GM12878 (cell line): ENCODE measurements around the gene GPC3. TPM values are rescaled to one million over a fixed set of nuclear protein-coding genes. Genes with fewer than 3 reads are reported as not detected.

ENCODE experiments used
- ATAC-seq: fragments of 200-7000 bp; cut with Tn5 transposase; 3 replicates; pipeline ENCODE4 v1.9.1; 2020; ENCODE audit warnings: mild to moderate bottlenecking, moderate library complexity
- BruUV-seq: library from RNA; stranded (reverse); fragments of 400-500 nt; replicated peaks from 2 replicates; lab custom pipeline; 2021; lab: Mats Ljungman, UMichigan
- CTCF ChIA-PET: fragments of 300-600 bp; sonication (Branson Sonifier 250); formaldehyde crosslinking; extraction: SDS; loops from one replicate; lab custom pipeline; 2021; ENCODE audit warnings: inconsistent platforms; lab: Yijun Ruan, JAX
- POLR2A ChIA-PET: fragments of 350-600 bp; formaldehyde crosslinking; extraction: SDS; loops from one replicate; lab custom pipeline; 2021; ENCODE audit warnings: inconsistent platforms; lab: Charles Lee
- RAD21 ChIA-PET: fragments of 300-600 bp; sonication (Branson Sonifier 250); formaldehyde crosslinking; loops from one replicate; lab custom pipeline; 2023; ENCODE audit warnings: antibody characterized with exemption; ENCODE audit not compliant: unreplicated experiment; lab: Charles Lee
- SMC1A ChIA-PET: fragments of 300-600 bp; sonication (Branson Sonifier 250); formaldehyde crosslinking; loops from one replicate; lab custom pipeline; 2023; ENCODE audit not compliant: unreplicated experiment, uncharacterized antibody; lab: Charles Lee
- DNase-seq: peaks from one replicate; pipeline ENCODE4 v3.0.0-alpha.2; 2011; ENCODE audit warnings: low read depth, low spot score
- FAIRE-seq: peaks from 3 replicates; lab custom pipeline; 2011; peaks lifted over from hg19 to GRCh38; lab: Jason Lieb, UNC
- H2AFZ ChIP-seq: 2 replicates; pipeline ENCODE4 v1.6.0; 2011; ENCODE audit warnings: low read depth, low read length, control low read depth; ENCODE audit not compliant: control insufficient read depth
- H3K27ac ChIP-seq: 2 replicates; pipeline ENCODE4 v1.5.1; 2011; ENCODE audit warnings: control low read depth; ENCODE audit not compliant: control insufficient read depth, insufficient read depth
- H3K27me3 ChIP-seq, 2 experiments: replicated peaks in 1 of 2; 2 replicates each; pipeline versions ENCODE4 v1.6.0 to v1.6.1; 2011; ENCODE audit warnings: low read length in 1 of 2; ENCODE audit not compliant: control insufficient read depth in 2 of 2, insufficient read depth in 2 of 2
- H3K36me3 ChIP-seq, 2 experiments: 2 replicates each; pipeline ENCODE4 v1.5.1; 2011; ENCODE audit warnings: low read length in 1 of 2; ENCODE audit not compliant: control insufficient read depth in 2 of 2, insufficient read depth in 2 of 2
- H3K4me1 ChIP-seq: 2 replicates; pipeline ENCODE4 v1.6.1; 2011; ENCODE audit warnings: mild to moderate bottlenecking, low read length, moderate library complexity, mixed read lengths; ENCODE audit not compliant: control insufficient read depth, insufficient read depth
- H3K4me2 ChIP-seq: 2 replicates; pipeline ENCODE4 v1.6.0; 2011; ENCODE audit warnings: control low read depth; ENCODE audit not compliant: control insufficient read depth, insufficient read depth
- H3K4me3 ChIP-seq: fragments of 200-600 bp; sonication (generic); 2 replicates; pipeline ENCODE4 v1.5.1; 2016
- H3K79me2 ChIP-seq: 2 replicates; pipeline ENCODE4 v1.6.0; 2011; ENCODE audit warnings: low read length; ENCODE audit not compliant: control insufficient read depth, insufficient read depth
- H3K9ac ChIP-seq: 2 replicates; pipeline ENCODE4 v1.8.0; 2011; ENCODE audit warnings: low read length, control low read depth, mixed read lengths; ENCODE audit not compliant: control insufficient read depth, insufficient read depth
- H3K9me3 ChIP-seq: replicated peaks from 3 replicates; pipeline ENCODE4 v1.5.1; 2011; ENCODE audit warnings: mild to moderate bottlenecking, low read length; ENCODE audit not compliant: control insufficient read depth, insufficient read depth
- H4K20me1 ChIP-seq: 2 replicates; pipeline ENCODE4 v1.6.0; 2011; ENCODE audit not compliant: control insufficient read depth, insufficient read depth
- ATF7 ChIP-seq: fragments of 450-650 bp; IDR thresholded peaks from 2 replicates; pipeline ENCODE4 v1.6.1; 2016; ENCODE audit warnings: low read depth, mild to moderate bottlenecking
- CEBPB ChIP-seq, 2 experiments: fragments of 150-350 bp in 1 of 2; IDR thresholded peaks; 2 replicates each; pipeline ENCODE4 v1.6.1; 2012 to 2014; ENCODE audit warnings: low read depth in 2 of 2, low read length in 2 of 2, borderline replicate concordance in 1 of 2, inconsistent platforms in 1 of 2
- DPF2 ChIP-seq: fragments of 450-650 bp; IDR thresholded peaks from 2 replicates; pipeline ENCODE4 v1.6.1; 2017; ENCODE audit warnings: mild to moderate bottlenecking
- HCFC1 ChIP-seq: fragments of 150-350 bp; IDR thresholded peaks from 2 replicates; pipeline ENCODE4 v1.6.1; 2014; ENCODE audit warnings: low read length
- HSF1 ChIP-seq: fragments of 150-350 bp; IDR thresholded peaks from 2 replicates; pipeline ENCODE4 v1.6.1; 2014; ENCODE audit warnings: mild to moderate bottlenecking, low read depth, low read length
- KDM1A ChIP-seq: fragments of 200-600 bp; sonication (generic); IDR thresholded peaks from 2 replicates; pipeline ENCODE4 v1.6.1; 2016; ENCODE audit warnings: borderline replicate concordance
- PML ChIP-seq: IDR thresholded peaks from 2 replicates; pipeline ENCODE4 v1.6.1; 2012; ENCODE audit warnings: low read length, inconsistent platforms
- STAT1 ChIP-seq: fragments of 450-650 bp; conservative IDR thresholded peaks from 2 replicates; pipeline ENCODE4 v1.6.1; 2014; ENCODE audit warnings: antibody characterized with exemption, mild to moderate bottlenecking
- ZBED1 ChIP-seq: IDR thresholded peaks from 2 replicates; pipeline ENCODE4 v1.6.1; 2016; ENCODE audit warnings: borderline replicate concordance
- ZBTB40 ChIP-seq: fragments of 450-650 bp; IDR thresholded peaks from 2 replicates; pipeline ENCODE4 v1.6.1; 2016; ENCODE audit warnings: mild to moderate bottlenecking, moderate library complexity, borderline replicate concordance
- WGBS: methylation state at CpG from one replicate; pipeline ENCODE4 v1.1.6; 2016; ENCODE audit warnings: low lambda C conversion rate; ENCODE audit not compliant: insufficient replicate concordance, insufficient coverage; ENCODE audit errors: missing lambda C conversion rate; 5-methylcytosine and 5-hydroxymethylcytosine counted together
- in situ Hi-C: fragments of 300-500 bp; cut with MboI; formaldehyde crosslinking; loops from 9 replicates; pipeline ENCODE4 v1.14.3; 2018; ENCODE audit warnings: mixed read lengths
- intact Hi-C: fragments of 100-400 bp; cut with micrococcal nuclease; formaldehyde crosslinking; loops from one replicate; pipeline ENCODE4 v1.14.2; 2022; ENCODE audit not compliant: unreplicated experiment
- polyA plus RNA-seq, 11 experiments: library from polyadenylated mRNA; depleted of rRNA in 4 of 11; unstranded in 6 of 11; stranded (reverse) in 5 of 11; fragments of >200 nt; fragmentation: Nextera tagmentation in 4 of 11; fragmentation: Illumina TruSeq in 1 of 11; extraction: Ambion mirVana in 4 of 11; extraction: Trizol in 1 of 11; gene quantifications; 1 replicate in 1 of 11; 2 replicates in 10 of 11; pipeline versions ENCODE4 v1.2.1 to v1.2.3, GENCODE V29; 2011 to 2016; ENCODE audit warnings: inconsistent platforms in 2 of 11, missing spikeins in 2 of 11, low read depth in 1 of 11
- total RNA-seq, 4 experiments: library from RNA; depleted of rRNA in 3 of 4; stranded (reverse); fragments of >200 nt in 3 of 4; fragmentation: Illumina TruSeq in 1 of 4; extraction: Trizol in 1 of 4; gene quantifications; 2 replicates each; pipeline versions ENCODE4 v1.2.1 to v1.2.3, GENCODE V29; 2013 to 2021

GPC3 gene
- total and polyA plus RNA-seq, 10 of the 15 experiments (the other 5 are each of a cell fraction or from before 2014, with no cell fraction given) = 0.09 to 0.82 TPM; not detected in 8

DNA sequence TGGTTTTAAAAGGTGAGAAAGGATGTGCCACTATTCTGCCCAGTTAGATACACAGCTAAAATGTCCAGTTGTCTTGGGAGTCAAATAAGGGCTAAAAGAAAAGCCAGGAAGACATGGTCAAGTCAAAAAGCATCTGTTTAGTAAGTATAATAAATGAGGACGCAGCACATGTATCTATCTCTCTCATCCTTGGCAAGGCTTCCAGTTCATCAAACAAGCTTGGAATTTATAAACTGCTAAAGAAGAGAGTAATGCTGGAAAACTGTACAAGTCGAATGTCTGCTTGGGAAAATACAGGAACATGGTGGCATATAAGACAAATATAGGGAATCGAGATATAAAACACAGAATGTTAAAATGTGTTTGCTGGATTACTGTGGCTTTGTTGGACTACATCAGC lies 106.7 kb downstream of the GPC3 start (continued):
- no peak for TF ChIP-seq HSF1

DNA sequence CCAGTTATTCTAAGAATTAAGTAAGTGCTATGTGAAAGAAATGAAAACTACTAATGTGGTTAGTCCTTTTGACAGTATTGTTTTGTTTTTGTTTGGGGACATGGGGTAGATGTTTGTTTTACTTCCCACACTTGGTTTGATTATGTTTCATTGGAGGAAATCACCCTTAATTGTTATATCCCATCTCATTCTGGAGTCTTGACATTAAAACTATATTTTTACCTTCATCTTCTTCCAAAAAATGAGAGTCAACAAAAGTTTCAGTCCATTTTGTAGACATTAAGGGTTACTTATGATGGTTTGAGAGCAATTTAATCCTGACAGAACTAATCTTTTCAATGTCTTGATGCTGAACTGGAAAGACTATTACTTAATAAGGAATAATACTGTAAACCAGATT lies 108.7 kb downstream of the GPC3 start:
- Histone ChIP-seq H3K4me3 (no peak overlapping the region), H3K27me3 (no peaks in the 10 kb centered on the region), H3K27ac (no peak overlapping the region), H2AFZ (no peak overlapping the region), H3K79me2 (no peaks in the 10 kb centered on the region), H3K36me3 (no peaks in the 10 kb centered on the region), H3K4me2 (no peak overlapping the region), H3K9ac (no peak overlapping the region), H3K9me3 (no peaks in the 10 kb centered on the region), H3K4me1 (no peaks in the 10 kb centered on the region), H4K20me1 (no peaks in the 10 kb centered on the region)
- ChIA-PET RAD21 (no interaction called here), POLR2A (no interaction called here), CTCF (no interaction called here), SMC1A (no interaction called here)
- no peak for ATAC-seq
- no peak for DNase-seq
- no peak for TF ChIP-seq PML
- FAIRE-seq = no peak
- BruUV-seq = no TSS peak
- in situ Hi-C loops (no loop called here), intact Hi-C loops (no loop called here)

DNA sequence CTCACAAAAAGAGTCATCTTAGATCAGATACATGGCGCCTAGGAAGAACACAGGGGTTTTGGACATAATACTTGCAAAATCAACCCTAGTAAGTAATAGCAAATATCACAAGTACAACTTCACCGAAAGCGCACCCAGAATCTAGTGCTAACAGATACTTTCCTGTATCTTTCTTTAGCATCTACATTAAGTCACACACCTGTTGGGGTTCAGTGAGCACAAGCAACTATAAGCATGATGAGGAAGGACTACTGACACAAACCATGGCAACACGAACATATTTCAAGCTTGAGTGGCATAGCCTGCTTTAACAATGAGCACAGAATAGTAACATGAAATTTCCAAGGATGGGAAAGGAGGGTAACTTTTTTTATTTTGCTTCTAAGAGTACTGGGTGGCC lies 116.1 kb downstream of the GPC3 start:
- Histone ChIP-seq H3K27me3 (no peaks in the 10 kb centered on the region), H3K9me3 (no peaks in the 10 kb centered on the region; the same call in 2 of the 3 replicates), H3K27ac (no peak overlapping the region), H3K4me3 (no peak overlapping the region), H3K4me2 (no peak overlapping the region), H2AFZ (no peak overlapping the region), H3K36me3 (no peaks in the 10 kb centered on the region), H3K4me1 (no peaks in the 10 kb centered on the region), H3K9ac (no peak overlapping the region), H3K79me2 (no peaks in the 10 kb centered on the region), H4K20me1 (no peaks in the 10 kb centered on the region)
- ATAC-seq (no peak), DNase-seq (no peak), FAIRE-seq (no peak)
- intact Hi-C loops = no loop called here
- in situ Hi-C loops = no loop called here
- SMC1A ChIA-PET = no interaction called here
- RAD21 ChIA-PET = no interaction called here
- no TSS peak for BruUV-seq
- POLR2A ChIA-PET = no interaction called here
- 49% methylated on average over 4 of the region's 4 CpGs for WGBS
- CTCF ChIA-PET = interaction anchor here (0.7 to 1.4 kb wide), 2 partner anchors 15 to 1207 kb away, joined by 3 read pairs; no protein-coding TSS in a partner anchor
- no peak for TF ChIP-seq HSF1
- no peak for TF ChIP-seq ZBED1
- no peak for TF ChIP-seq DPF2
- no peak for TF ChIP-seq ZBTB40
- TF ChIP-seq CEBPB (IDR thresholded peaks at IDR 0.05; ENCODE audit: borderline replicate concordance in 1 of 2, low read depth in 2 of 2, low read length in 2 of 2) = no peak
- no peak for TF ChIP-seq KDM1A
- no peak for TF ChIP-seq STAT1
- TF ChIP-seq ATF7 = no peak
- TF ChIP-seq HCFC1 = no peak
